ENCODE data around the gene NACC2.

Gene NACC2

GRCh38 chr9:135963938-135964337 is 131.2 kb downstream of the NACC2 start:
- TF ChIP-seq EZH2phosphoT487 (IDR thresholded peaks at IDR 0.05; ENCODE audit: borderline replicate concordance) (no peak), CTCF (conservative IDR thresholded peaks at IDR 0.05; ENCODE audit: low read length) (no peak)
- H3K9ac ChIP-seq (ENCODE audit: low read depth, low read length, poor library complexity, severe bottlenecking), result no peak overlapping the region
- H3F3A ChIP-seq (ENCODE audit: low read depth), result no peaks in the 10 kb centered on the region
- no peaks in the 10 kb centered on the region for H3K9me3 ChIP-seq (ENCODE audit: insufficient read depth, low read depth, low read length)
- H3K4me1 ChIP-seq (ENCODE audit: insufficient read depth, low read length, poor library complexity, severe bottlenecking), result peaks cover 30% of the 10 kb centered on the region
- no peak overlapping the region for H3K4me2 ChIP-seq (ENCODE audit: low read depth, low read length, poor library complexity, severe bottlenecking)
- H3K27me3 ChIP-seq (ENCODE audit: insufficient read depth, low read length, poor library complexity, severe bottlenecking), result no peaks in the 10 kb centered on the region
- H3K36me3 ChIP-seq (ENCODE audit: insufficient read depth, low read length), result no peaks in the 10 kb centered on the region
- H3K79me2 ChIP-seq (ENCODE audit: insufficient read depth, low read length), result peaks cover 21% of the 10 kb centered on the region
- H3K4me3 ChIP-seq (ENCODE audit: low read length, poor library complexity, severe bottlenecking), result no peak overlapping the region
- H3K9me2 ChIP-seq (replicated peaks; ENCODE audit: low read depth, low read length), result no peaks in the 10 kb centered on the region
- H4K20me1 ChIP-seq (ENCODE audit: insufficient read depth, low read length, poor library complexity, severe bottlenecking), result peaks cover 10% of the 10 kb centered on the region
- H2AFZ ChIP-seq (ENCODE audit: low read length), result no peak overlapping the region

- H3K9ac ChIP-seq (ENCODE audit: low read depth, low read length, poor library complexity, severe bottlenecking), result no peak overlapping the region
- no peaks in the 10 kb centered on the region for H3K9me3 ChIP-seq (ENCODE audit: insufficient read depth, low read depth, low read length)
- H4K20me1 ChIP-seq (ENCODE audit: insufficient read depth, low read length, poor library complexity, severe bottlenecking), result peaks cover 11% of the 10 kb centered on the region
- no peaks in the 10 kb centered on the region for H3F3A ChIP-seq (ENCODE audit: low read depth)
- H3K4me2 ChIP-seq (ENCODE audit: low read depth, low read length, poor library complexity, severe bottlenecking), result no peak overlapping the region
- H3K9me2 ChIP-seq (replicated peaks; ENCODE audit: low read depth, low read length), result no peaks in the 10 kb centered on the region
- no peak overlapping the region for H2AFZ ChIP-seq (ENCODE audit: low read length)
- no peak for TF ChIP-seq EZH2phosphoT487 (IDR thresholded peaks at IDR 0.05; ENCODE audit: borderline replicate concordance)
- no peak for TF ChIP-seq CTCF (conservative IDR thresholded peaks at IDR 0.05; ENCODE audit: low read length)
- peaks cover 27% of the 10 kb centered on the region for H3K79me2 ChIP-seq (ENCODE audit: insufficient read depth, low read length)
- H3K4me3 ChIP-seq (ENCODE audit: low read length, poor library complexity, severe bottlenecking), result no peak overlapping the region
- H3K4me1 ChIP-seq (ENCODE audit: insufficient read depth, low read length, poor library complexity, severe bottlenecking), result peaks cover 36% of the 10 kb centered on the region
- no peaks in the 10 kb centered on the region for H3K36me3 ChIP-seq (ENCODE audit: insufficient read depth, low read length)
- H3K27me3 ChIP-seq (ENCODE audit: insufficient read depth, low read length, poor library complexity, severe bottlenecking), result no peaks in the 10 kb centered on the region
Measured at GRCh38 chr9:135963338-135963737, 131.8 kb downstream of the NACC2 start.

GRCh38 chr9:135962696-135963307 is 132.3 kb downstream of the NACC2 start:
- H3K27me3 ChIP-seq (ENCODE audit: insufficient read depth, low read length, poor library complexity, severe bottlenecking), result no peaks in the 10 kb centered on the region
- peak overlapping the region; percentile 96 for H3K4me2 ChIP-seq (ENCODE audit: low read depth, low read length, poor library complexity, severe bottlenecking)
- H3K9me2 ChIP-seq (replicated peaks; ENCODE audit: low read depth, low read length), result no peaks in the 10 kb centered on the region
- H3K4me3 ChIP-seq (ENCODE audit: low read length, poor library complexity, severe bottlenecking), result no peak overlapping the region
- TF ChIP-seq CTCF (conservative IDR thresholded peaks at IDR 0.05; ENCODE audit: low read length) (no peak), EZH2phosphoT487 (IDR thresholded peaks at IDR 0.05; ENCODE audit: borderline replicate concordance) (no peak)
- H3K9me3 ChIP-seq (ENCODE audit: insufficient read depth, low read depth, low read length), result no peaks in the 10 kb centered on the region
- H3K79me2 ChIP-seq (ENCODE audit: insufficient read depth, low read length), result peaks cover 32% of the 10 kb centered on the region
- H4K20me1 ChIP-seq (ENCODE audit: insufficient read depth, low read length, poor library complexity, severe bottlenecking), result peaks cover 13% of the 10 kb centered on the region
- H3F3A ChIP-seq (ENCODE audit: low read depth), result no peaks in the 10 kb centered on the region
- H3K36me3 ChIP-seq (ENCODE audit: insufficient read depth, low read length), result no peaks in the 10 kb centered on the region
- no peak overlapping the region for H2AFZ ChIP-seq (ENCODE audit: low read length)
- no peak overlapping the region for H3K9ac ChIP-seq (ENCODE audit: low read depth, low read length, poor library complexity, severe bottlenecking)
- peaks cover 34% of the 10 kb centered on the region for H3K4me1 ChIP-seq (ENCODE audit: insufficient read depth, low read length, poor library complexity, severe bottlenecking)
